Trophoblast cell (in vitro differentiated cells and primary cell): ENCODE measurements around the gene MTUS2.
A peak's percentile ranks its signal among the peaks of the same experiment; 100 is the strongest.

Experiments
- DNase-seq, 2 donors: peaks; one replicate each; pipeline ENCODE4 v3.0.0-alpha.2; 2016
- H2AFZ ChIP-seq: 2 replicates; pipeline ENCODE4 v1.6.1; 2013; ENCODE audit warnings: low read length, moderate library complexity, mild to moderate bottlenecking; ENCODE audit not compliant: insufficient read depth, poor library complexity
- H2AK5ac ChIP-seq: 2 replicates; pipeline ENCODE4 v1.6.1; 2013; ENCODE audit warnings: mild to moderate bottlenecking, low read length
- H2BK120ac ChIP-seq: 2 replicates; pipeline ENCODE4 v1.6.1; 2013; ENCODE audit warnings: low read length, mild to moderate bottlenecking, moderate library complexity; ENCODE audit not compliant: insufficient read depth, poor library complexity
- H2BK12ac ChIP-seq: 2 replicates; pipeline ENCODE4 v1.6.1; 2013; ENCODE audit warnings: mild to moderate bottlenecking, low read length, moderate library complexity
- H2BK5ac ChIP-seq: 2 replicates; pipeline ENCODE4 v1.6.1; 2013; ENCODE audit warnings: low read length, low read depth, moderate library complexity, mild to moderate bottlenecking; ENCODE audit not compliant: poor library complexity
- H3K14ac ChIP-seq: 2 replicates; pipeline ENCODE4 v1.6.1; 2013; ENCODE audit warnings: mild to moderate bottlenecking, low read length
- H3K18ac ChIP-seq: 2 replicates; pipeline ENCODE4 v1.6.1; 2013; ENCODE audit warnings: mild to moderate bottlenecking, low read length
- H3K23ac ChIP-seq: 2 replicates; pipeline ENCODE4 v1.6.1; 2013; ENCODE audit warnings: low read length
- H3K27ac ChIP-seq: 2 replicates; pipeline ENCODE4 v1.5.1; 2013; ENCODE audit warnings: low read depth, mild to moderate bottlenecking, inconsistent platforms, low read length, moderate library complexity
- H3K27me3 ChIP-seq: 2 replicates; pipeline ENCODE4 v1.6.1; 2013; ENCODE audit warnings: inconsistent platforms, mild to moderate bottlenecking, low read length, moderate library complexity; ENCODE audit not compliant: insufficient read depth
- H3K36me3 ChIP-seq, 2 experiments: 1 replicate in 1 of 2; 2 replicates in 1 of 2; pipeline ENCODE4 v1.6.1; 2013; ENCODE audit warnings: low read length in 2 of 2, mild to moderate bottlenecking in 2 of 2, moderate library complexity in 1 of 2; ENCODE audit not compliant: insufficient read depth in 2 of 2, control insufficient read depth in 1 of 2
- H3K4ac ChIP-seq: 2 replicates; pipeline ENCODE4 v1.6.1; 2013; ENCODE audit warnings: low read depth, mild to moderate bottlenecking, low read length, moderate library complexity
- H3K4me1 ChIP-seq, 2 experiments: 1 replicate in 1 of 2; 2 replicates in 1 of 2; pipeline ENCODE4 v1.6.1; 2013; ENCODE audit warnings: low read length in 2 of 2, mild to moderate bottlenecking in 2 of 2, moderate library complexity in 1 of 2; ENCODE audit not compliant: insufficient read depth in 2 of 2, control insufficient read depth in 1 of 2
- H3K4me2 ChIP-seq: 2 replicates; pipeline ENCODE4 v1.6.1; 2013; ENCODE audit warnings: inconsistent platforms, mild to moderate bottlenecking, low read length, moderate library complexity
- H3K4me3 ChIP-seq: 2 replicates; pipeline ENCODE4 v1.5.1; 2013; ENCODE audit warnings: mild to moderate bottlenecking, low read depth, low read length, inconsistent platforms
- H3K79me1 ChIP-seq: one replicate; pipeline ENCODE4 v1.6.1; 2013; ENCODE audit warnings: low read length
- H3K79me2 ChIP-seq: 2 replicates; pipeline ENCODE4 v1.6.1; 2013; ENCODE audit warnings: low read length, mild to moderate bottlenecking; ENCODE audit not compliant: control insufficient read depth, insufficient read depth, poor library complexity
- H3K9ac ChIP-seq: 2 replicates; pipeline ENCODE4 v1.6.1; 2013; ENCODE audit warnings: mild to moderate bottlenecking, low read length
- H3K9me3 ChIP-seq: 2 replicates; pipeline ENCODE4 v1.6.1; 2013; ENCODE audit warnings: low read depth, mild to moderate bottlenecking, control low read depth, inconsistent platforms, low read length; ENCODE audit not compliant: insufficient read depth
- H4K12ac ChIP-seq: 2 replicates; pipeline ENCODE4 v1.6.1; 2013; ENCODE audit warnings: low read depth, mild to moderate bottlenecking, low read length, moderate library complexity
- H4K8ac ChIP-seq: 2 replicates; pipeline ENCODE4 v1.6.1; 2013; ENCODE audit warnings: low read depth, mild to moderate bottlenecking, low read length, moderate library complexity
- H4K91ac ChIP-seq: one replicate; pipeline ENCODE4 v1.6.1; 2013; ENCODE audit warnings: low read depth, mild to moderate bottlenecking, low read length, moderate library complexity
- WGBS: extraction: QIAGEN DNeasy Blood & Tissue Kit; methylation state at CpG from one replicate; pipeline ENCODE4 v1.1.7; 2013; ENCODE audit warnings: missing lambda C conversion rate; ENCODE audit not compliant: insufficient read length, insufficient coverage; ENCODE audit errors: extremely low coverage; 5-methylcytosine and 5-hydroxymethylcytosine counted together

MTUS2 gene

GRCh38 chr13:29434217-29434945 lies 614.2 kb downstream of the MTUS2 start:
- Histone ChIP-seq H3K4me1 (peaks cover 24 to 40% of the 10 kb centered on the region in 2 experiments), H3K18ac (peak overlapping the region; percentile 66), H3K9me3 (peaks cover 2% of the 10 kb centered on the region), H4K91ac (peak overlapping the region; percentile 69), H3K4me2 (peak overlapping the region; percentile 56), H3K79me2 (peaks cover 2% of the 10 kb centered on the region), H2BK5ac (peak overlapping the region; percentile 60), H3K4ac (peak overlapping the region; percentile 37), H2AFZ (no peak overlapping the region), H3K36me3 (no peaks in the 10 kb centered on the region), H2AK5ac (peak overlapping the region; percentile 2), H3K4me3 (no peak overlapping the region), H3K27me3 (no peaks in the 10 kb centered on the region), H3K27ac (peak overlapping the region; percentile 92), H2BK12ac (peak overlapping the region; percentile 74), H2BK120ac (peak overlapping the region; percentile 77), H3K79me1 (peaks cover 16% of the 10 kb centered on the region), H3K14ac (peak overlapping the region; percentile 74), H3K9ac (no peak overlapping the region), H4K8ac (peak overlapping the region; percentile 54), H3K23ac (peak overlapping the region; percentile 17), H4K12ac (no peak overlapping the region)
- no CpG with 5 or more reads among the region's 8 CpGs for WGBS
- DNase-seq: no peak

- WGBS: no CpG with 5 or more reads among the region's 6 CpGs
- H3K14ac ChIP-seq: peak overlapping the region; percentile 55
- no peak overlapping the region for H3K9ac ChIP-seq
- H2BK5ac ChIP-seq: peak overlapping the region; percentile 63
- peak overlapping the region; percentile 45 for H3K18ac ChIP-seq
- H2BK120ac ChIP-seq: peak overlapping the region; percentile 72
- peaks cover 24 to 40% of the 10 kb centered on the region in 2 experiments for H3K4me1 ChIP-seq
- H3K27ac ChIP-seq: peak overlapping the region; percentile 92
- peaks cover 16% of the 10 kb centered on the region for H3K79me1 ChIP-seq
- H3K79me2 ChIP-seq: peaks cover 2% of the 10 kb centered on the region
- H4K8ac ChIP-seq: peak overlapping the region; percentile 51
- H2AK5ac ChIP-seq: peak overlapping the region; percentile 11
- no peak overlapping the region for H2AFZ ChIP-seq
- H3K9me3 ChIP-seq: peaks cover 2% of the 10 kb centered on the region
- H3K4me2 ChIP-seq: peak overlapping the region; percentile 56
- no peaks in the 10 kb centered on the region for H3K36me3 ChIP-seq
- DNase-seq: no peak
- H3K23ac ChIP-seq: no peak overlapping the region
- H2BK12ac ChIP-seq: peak overlapping the region; percentile 55
- no peaks in the 10 kb centered on the region for H3K27me3 ChIP-seq
- peak overlapping the region; percentile 85 for H4K91ac ChIP-seq
- no peak overlapping the region for H3K4me3 ChIP-seq
- H4K12ac ChIP-seq: no peak overlapping the region
- peak overlapping the region; percentile 19 for H3K4ac ChIP-seq
These were observed 615.2 kb downstream of the MTUS2 start for GRCh38 chr13:29435125-29435911.

DNA sequence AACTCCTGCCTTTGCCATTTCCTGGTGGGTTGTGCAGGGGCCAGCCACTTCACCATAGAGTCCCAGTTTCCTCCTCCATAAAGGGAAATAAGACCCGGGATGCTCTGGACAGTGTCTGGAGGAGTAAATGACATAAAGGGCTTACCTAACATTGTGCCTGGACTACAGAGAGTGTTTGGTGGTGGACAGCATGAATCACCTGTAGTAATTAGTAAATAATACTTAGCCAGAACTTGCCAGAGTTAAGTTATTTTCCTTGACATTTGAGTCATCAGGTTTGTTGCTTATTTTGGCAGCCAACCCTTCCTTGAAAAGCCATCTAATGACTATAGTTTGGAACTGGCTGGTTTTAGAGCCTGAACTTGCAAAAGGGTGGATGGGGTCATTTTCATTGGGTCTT lies 616.2 kb downstream of the MTUS2 start:
- Histone ChIP-seq H3K4me1 (peaks cover 24 to 40% of the 10 kb centered on the region in 2 experiments), H3K36me3 (peaks cover 3 to 4% of the 10 kb centered on the region in 2 experiments), H4K12ac (no peak overlapping the region), H2BK5ac (peak overlapping the region; percentile 63), H2BK120ac (peak overlapping the region; percentile 72), H2AK5ac (no peak overlapping the region), H3K18ac (peak overlapping the region; percentile 45), H3K79me1 (peaks cover 16% of the 10 kb centered on the region), H2AFZ (no peak overlapping the region), H3K9ac (no peak overlapping the region), H3K9me3 (peaks cover 3% of the 10 kb centered on the region), H3K14ac (no peak overlapping the region), H4K8ac (peak overlapping the region; percentile 51), H3K27ac (peak overlapping the region; percentile 87), H3K4ac (no peak overlapping the region), H4K91ac (peak overlapping the region; percentile 85), H3K79me2 (peaks cover 2% of the 10 kb centered on the region), H2BK12ac (peak overlapping the region; percentile 55), H3K4me2 (no peak overlapping the region), H3K4me3 (no peak overlapping the region), H3K27me3 (no peaks in the 10 kb centered on the region), H3K23ac (no peak overlapping the region)
- DNase-seq: no peak
- no CpG with 5 or more reads among the region's 1 CpG for WGBS

- no peak overlapping the region for H3K9ac ChIP-seq
- H2AK5ac ChIP-seq: peak overlapping the region; percentile 91
- peaks cover 3 to 8% of the 10 kb centered on the region in 2 experiments for H3K36me3 ChIP-seq
- H3K9me3 ChIP-seq: peaks cover 3% of the 10 kb centered on the region
- peak overlapping the region; percentile 67 for H4K8ac ChIP-seq
- H3K23ac ChIP-seq: no peak overlapping the region
- H4K12ac ChIP-seq: no peak overlapping the region
- H2BK120ac ChIP-seq: peak overlapping the region; percentile 73
- peak overlapping the region; percentile 84 for H2BK12ac ChIP-seq
- DNase-seq: no peak
- H2AFZ ChIP-seq: no peak overlapping the region
- H3K4me2 ChIP-seq: no peak overlapping the region
- H3K4me3 ChIP-seq: no peak overlapping the region
- peak overlapping the region; percentile 91 for H4K91ac ChIP-seq
- peak overlapping the region; percentile 88 for H3K4ac ChIP-seq
- H3K27me3 ChIP-seq: no peaks in the 10 kb centered on the region
- peaks cover 24 to 37% of the 10 kb centered on the region in 2 experiments for H3K4me1 ChIP-seq
- H2BK5ac ChIP-seq: peak overlapping the region; percentile 90
- peak overlapping the region; percentile 80 for H3K14ac ChIP-seq
- WGBS: no CpG with 5 or more reads among the region's 3 CpGs
- peaks cover 16% of the 10 kb centered on the region for H3K79me1 ChIP-seq
- H3K27ac ChIP-seq: peak overlapping the region; percentile 53
- H3K79me2 ChIP-seq: peaks cover 2% of the 10 kb centered on the region
- H3K18ac ChIP-seq: peak overlapping the region; percentile 95
These were observed 616.7 kb downstream of the MTUS2 start for GRCh38 chr13:29436721-29437280.
